GM23248 (cell line): ENCODE results near the gene TXNDC12. TPM values are rescaled to one million over a fixed set of nuclear protein-coding genes. Genes with fewer than 3 reads are reported as not detected.

Experiments used
- DNase-seq: peaks from one replicate; pipeline ENCODE4 v3.0.0-alpha.2; 2015
- H2AFZ ChIP-seq: fragments of 200-600 bp; sonication (generic); 2 replicates; pipeline ENCODE4 v1.6.1; 2016; ENCODE audit warnings: antibody characterized with exemption
- H3F3A ChIP-seq: fragments of 200-600 bp; sonication (generic); 2 replicates; pipeline ENCODE4 v1.6.1; 2016; ENCODE audit warnings: mild to moderate bottlenecking, antibody characterized with exemption, mixed run types; ENCODE audit not compliant: insufficient read depth
- H3K27ac ChIP-seq: fragments of 200-600 bp; sonication (generic); 2 replicates; pipeline ENCODE4 v1.5.1; 2016; ENCODE audit warnings: mild to moderate bottlenecking
- H3K27me3 ChIP-seq: fragments of 200-600 bp; sonication (generic); replicated peaks from 2 replicates; pipeline ENCODE4 v1.6.1; 2016; ENCODE audit warnings: mild to moderate bottlenecking; ENCODE audit not compliant: insufficient read depth
- H3K36me3 ChIP-seq: fragments of 200-600 bp; sonication (generic); 2 replicates; pipeline ENCODE4 v1.6.1; 2016; ENCODE audit warnings: low read depth, mild to moderate bottlenecking
- H3K4me1 ChIP-seq: fragments of 200-600 bp; sonication (generic); 2 replicates; pipeline ENCODE4 v1.6.1; 2016; ENCODE audit warnings: mild to moderate bottlenecking; ENCODE audit not compliant: insufficient read depth
- H3K4me2 ChIP-seq: fragments of 200-600 bp; sonication (generic); one replicate; pipeline ENCODE4 v1.6.1; 2016; ENCODE audit warnings: mild to moderate bottlenecking; ENCODE audit not compliant: unreplicated experiment
- H3K4me3 ChIP-seq: fragments of 200-600 bp; sonication (generic); 2 replicates; pipeline ENCODE4 v1.5.1; 2016; ENCODE audit warnings: mild to moderate bottlenecking
- H3K79me2 ChIP-seq: fragments of 200-600 bp; sonication (generic); 2 replicates; pipeline ENCODE4 v1.6.1; 2016; ENCODE audit warnings: mild to moderate bottlenecking; ENCODE audit not compliant: insufficient read depth
- H3K9ac ChIP-seq: fragments of 200-600 bp; sonication (generic); 2 replicates; pipeline ENCODE4 v1.6.1; 2016; ENCODE audit warnings: mild to moderate bottlenecking
- H3K9me2 ChIP-seq: fragments of 200-600 bp; sonication (generic); 2 replicates; pipeline ENCODE4 v1.6.1; 2016; ENCODE audit warnings: mixed run types, mild to moderate bottlenecking, moderate library complexity; ENCODE audit not compliant: insufficient read depth
- H3K9me3 ChIP-seq: fragments of 200-600 bp; sonication (generic); one replicate; pipeline ENCODE4 v1.6.1; 2017; ENCODE audit warnings: low read depth
- H4K20me1 ChIP-seq: fragments of 200-600 bp; sonication (generic); 2 replicates; pipeline ENCODE4 v1.6.0; 2016; ENCODE audit not compliant: insufficient read depth
- EZH2 ChIP-seq: fragments of 200-600 bp; sonication (generic); IDR thresholded peaks from 2 replicates; pipeline ENCODE4 v1.6.1; 2018; ENCODE audit warnings: antibody characterized with exemption, mild to moderate bottlenecking; ENCODE audit not compliant: insufficient read depth, poor library complexity, severe bottlenecking
- EZH2phosphoT487 ChIP-seq: fragments of 200-600 bp; sonication (generic); IDR thresholded peaks from 2 replicates; pipeline ENCODE4 v1.6.1; 2018; ENCODE audit warnings: antibody characterized with exemption, moderate library complexity, mild to moderate bottlenecking, low read depth; ENCODE audit not compliant: insufficient read depth
- whole genome bisulfite sequencing, 2 experiments: methylation state at CpG; one replicate each; pipeline ENCODE4 v1.1.6; 2015 to 2017; ENCODE audit warnings: low lambda C conversion rate in 2 of 2, low coverage in 1 of 2; ENCODE audit errors: missing lambda C conversion rate in 2 of 2; 5-methylcytosine and 5-hydroxymethylcytosine counted together
- in situ Hi-C: fragments of 300-500 bp; cut with MboI; formaldehyde crosslinking; loops from 2 replicates; pipeline ENCODE4 v1.15.0; 2020
- polyA plus RNA-seq: library from polyadenylated mRNA; unstranded; fragments of >200 nt; fragmentation: Nextera tagmentation; extraction: Ambion mirVana; gene quantifications from 2 replicates; pipeline ENCODE4 v1.2.1, GENCODE V29; 2016
- total RNA-seq: library from RNA; depleted of rRNA; stranded (reverse); fragments of >200 nt; shearing (Covaris generic); gene quantifications from 2 replicates; pipeline ENCODE4 v1.2.3, GENCODE V29; 2014

The TXNDC12 gene
- total and polyA plus RNA-seq, 2 experiments from 2014 or later: 59.3 to 88.3 TPM

- H3K4me3 ChIP-seq: peak overlapping the region; percentile 97
- DNase-seq: peak; percentile 30
- TF ChIP-seq EZH2phosphoT487 (no peak), EZH2 (no peak)
Measured at GRCh38 chr1:52057255-52057654, 2.3 kb upstream of the TXNDC12 start.

DNA sequence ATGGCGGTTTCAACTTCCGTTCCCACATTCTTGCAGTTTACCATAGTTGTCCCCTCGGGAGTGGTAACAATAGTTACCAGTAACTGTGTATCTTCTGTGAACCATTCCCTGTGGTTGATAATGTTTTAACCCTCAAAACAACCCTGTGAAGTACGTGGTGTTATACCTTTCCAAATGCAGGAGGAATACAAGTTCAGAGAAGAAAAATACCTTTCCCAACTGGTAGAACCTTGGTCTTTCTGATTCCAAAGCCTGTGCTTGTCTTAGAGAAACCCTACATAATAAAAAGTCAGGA is 1.9 kb upstream of the TXNDC12 start:
- in situ Hi-C loops: no loop called here
- peak overlapping the region; percentile 74 for H2AFZ ChIP-seq

More at GRCh38 chr1:52057255-52057654, 2.3 kb upstream of the TXNDC12 start:
- Histone ChIP-seq H3K9me2 (no peaks in the 10 kb centered on the region), H3K9ac (peak overlapping the region; percentile 94), H3K79me2 (peaks cover 88% of the 10 kb centered on the region), H3K4me2 (peak overlapping the region; percentile 97), H3K9me3 (no peaks in the 10 kb centered on the region), H3K4me1 (peaks cover 41% of the 10 kb centered on the region), H3F3A (peaks cover 39% of the 10 kb centered on the region; the same call in 1 of the 2 replicates), H4K20me1 (no peaks in the 10 kb centered on the region; the same call in none of the 2 replicates), H2AFZ (no peak overlapping the region), H3K36me3 (peaks cover 19% of the 10 kb centered on the region), H3K27me3 (no peaks in the 10 kb centered on the region), H3K27ac (peak overlapping the region; percentile 90)
- in situ Hi-C loops: no loop called here
- 0 to 6% methylated on average over 1 of the region's 1 CpG for WGBS, 2 experiments

DNA sequence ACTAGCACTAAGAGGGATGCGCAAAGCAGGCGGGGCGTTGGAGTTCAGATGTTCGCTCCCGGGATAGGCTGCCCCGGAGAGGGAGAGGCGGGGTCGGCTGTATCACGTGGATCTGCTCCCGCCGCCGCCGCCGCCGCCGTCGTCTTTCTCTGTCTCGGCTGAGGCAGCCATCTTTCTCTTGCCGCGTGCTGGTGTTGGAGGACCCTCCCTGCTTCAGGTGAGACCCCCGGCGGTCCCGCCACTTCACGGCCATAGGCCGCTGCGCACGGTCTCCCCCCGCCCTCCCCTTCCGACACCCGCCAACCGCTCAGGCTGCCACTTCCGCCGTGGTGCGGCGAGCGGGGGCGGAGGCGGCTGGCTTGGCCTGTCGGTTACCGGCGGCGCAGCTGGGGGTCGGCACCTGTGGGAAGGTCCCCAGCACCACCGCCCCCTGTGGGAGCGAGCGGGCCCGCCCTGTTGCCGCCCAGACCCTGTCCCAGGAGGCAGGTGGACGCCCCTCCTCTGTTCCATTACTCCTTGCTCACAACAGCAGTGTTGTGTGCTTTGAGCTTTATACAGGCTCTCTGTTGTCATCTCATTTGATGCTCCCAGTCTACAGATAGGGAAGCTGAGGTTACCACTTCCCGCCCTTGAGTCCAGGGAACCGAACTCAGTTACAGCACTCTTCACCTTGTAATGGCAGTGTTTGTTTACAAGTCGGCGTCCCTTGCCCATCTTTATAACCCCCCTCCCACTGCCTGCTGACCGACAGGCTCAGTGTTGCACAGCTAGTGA is 1.4 kb upstream of the TXNDC12 start, which contains the start of gene BTF3L4:
Gene BTF3L4, plus strand, starts transcription at position 133 of the 774 bp plus-strand sequence. CDS start 3,553 bp downstream, outside the sequence.
- no peaks in the 10 kb centered on the region; the same call in none of the 2 replicates for H4K20me1 ChIP-seq
- in situ Hi-C loops: no loop called here
- WGBS, 2 experiments: 0 to 1% methylated on average over 29 to 48 of the region's 54 CpGs

More for the DNA sequence above, 1.9 kb upstream of the TXNDC12 start:
- no peaks in the 10 kb centered on the region for H3K27me3 ChIP-seq
- TF ChIP-seq EZH2phosphoT487: no peak
- no peak for TF ChIP-seq EZH2
- no peaks in the 10 kb centered on the region for H3K9me2 ChIP-seq
- peak overlapping the region; percentile 97 for H3K4me2 ChIP-seq
- H3K9me3 ChIP-seq: no peaks in the 10 kb centered on the region
- peaks cover 18% of the 10 kb centered on the region for H3K36me3 ChIP-seq
- H3K79me2 ChIP-seq: peaks cover 89% of the 10 kb centered on the region
- H4K20me1 ChIP-seq: no peaks in the 10 kb centered on the region; the same call in none of the 2 replicates
- H3K27ac ChIP-seq: peak overlapping the region; percentile 90
- DNase-seq: peak; percentile 58
- H3K4me1 ChIP-seq: peaks cover 41% of the 10 kb centered on the region
- H3K9ac ChIP-seq: peak overlapping the region; percentile 94
- 0 to 1% methylated on average over 4 of the region's 4 CpGs for WGBS, 2 experiments
- peak overlapping the region; percentile 97 for H3K4me3 ChIP-seq
- peaks cover 39% of the 10 kb centered on the region; the same call in 1 of the 2 replicates for H3F3A ChIP-seq

DNA sequence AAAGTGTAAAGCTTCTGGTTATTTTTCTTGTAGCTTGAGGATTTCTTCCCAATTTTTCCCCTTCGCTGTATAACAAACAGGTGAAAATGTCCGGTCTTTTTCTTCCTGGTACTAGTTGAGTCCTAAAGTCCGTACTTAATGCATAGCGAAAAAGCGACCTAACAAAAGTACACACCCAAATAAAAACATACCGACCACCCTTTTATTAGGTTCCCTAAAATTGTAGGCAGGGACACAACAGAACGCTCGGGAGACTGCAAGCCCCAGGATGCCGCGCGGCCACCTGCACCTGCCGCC is 823 bp upstream of the TXNDC12 start:
- Histone ChIP-seq H4K20me1 (no peaks in the 10 kb centered on the region; the same call in none of the 2 replicates), H3K27ac (peak overlapping the region; percentile 90), H3K79me2 (peaks cover 89% of the 10 kb centered on the region), H3K9ac (peak overlapping the region; percentile 94), H3K9me2 (no peaks in the 10 kb centered on the region), H2AFZ (peak overlapping the region; percentile 85), H3K4me1 (peaks cover 43% of the 10 kb centered on the region), H3K4me2 (peak overlapping the region; percentile 86), H3K9me3 (no peaks in the 10 kb centered on the region), H3K36me3 (peaks cover 13% of the 10 kb centered on the region), H3K27me3 (no peaks in the 10 kb centered on the region), H3K4me3 (peak overlapping the region; percentile 97), H3F3A (peaks cover 42% of the 10 kb centered on the region; the same call in 1 of the 2 replicates)
- 1% methylated on average over 12 of the region's 12 CpGs for WGBS, 2 experiments
- DNase-seq: no peak
- no peak for TF ChIP-seq EZH2phosphoT487
- TF ChIP-seq EZH2: no peak
- in situ Hi-C loops: no loop called here

More for the DNA sequence above, 1.4 kb upstream of the TXNDC12 start, which contains the start of gene BTF3L4:
- peaks cover 39% of the 10 kb centered on the region; the same call in 1 of the 2 replicates for H3F3A ChIP-seq
- peak within 1 kb of the TSS; percentile 94 for H3K9ac ChIP-seq
- H3K9me2 ChIP-seq: no peaks in the 10 kb centered on the region
- TF ChIP-seq EZH2phosphoT487 (no peak), EZH2 (no peak)
- no peaks in the 10 kb centered on the region for H3K27me3 ChIP-seq
- DNase-seq: peak; percentile 97
- H3K79me2 ChIP-seq: peaks cover 89% of the 10 kb centered on the region
- H3K4me3 ChIP-seq: peak within 1 kb of the TSS; percentile 97
- peaks cover 41% of the 10 kb centered on the region for H3K4me1 ChIP-seq
- peak within 1 kb of the TSS; percentile 97 for H3K4me2 ChIP-seq
- H3K36me3 ChIP-seq: peaks cover 18% of the 10 kb centered on the region
- peak within 1 kb of the TSS; percentile 85 for H2AFZ ChIP-seq
- no peaks in the 10 kb centered on the region for H3K9me3 ChIP-seq
- H3K27ac ChIP-seq: peak within 1 kb of the TSS; percentile 90
